Lower leg skin (tissue), 3 donors: ENCODE data around the gene PPFIA3.

ENCODE experiments used
- POLR2A ChIP-seq, 2 donors: fragments of 450-650 bp; IDR thresholded peaks; one replicate each; pipeline ENCODE4 v1.6.1; 2016 to 2017; ENCODE audit warnings: antibody characterized with exemption in 2 of 2, mild to moderate bottlenecking in 1 of 2, moderate library complexity in 1 of 2
- TF ChIP-seq, protein P1 (sequence below), 3 donors: fragments of 450-650 bp; IDR thresholded peaks; one replicate each; pipeline ENCODE4 v1.5.1; 2016; ENCODE audit warnings: antibody characterized with exemption in 3 of 3, mild to moderate bottlenecking in 3 of 3, moderate library complexity in 2 of 3

DNA sequence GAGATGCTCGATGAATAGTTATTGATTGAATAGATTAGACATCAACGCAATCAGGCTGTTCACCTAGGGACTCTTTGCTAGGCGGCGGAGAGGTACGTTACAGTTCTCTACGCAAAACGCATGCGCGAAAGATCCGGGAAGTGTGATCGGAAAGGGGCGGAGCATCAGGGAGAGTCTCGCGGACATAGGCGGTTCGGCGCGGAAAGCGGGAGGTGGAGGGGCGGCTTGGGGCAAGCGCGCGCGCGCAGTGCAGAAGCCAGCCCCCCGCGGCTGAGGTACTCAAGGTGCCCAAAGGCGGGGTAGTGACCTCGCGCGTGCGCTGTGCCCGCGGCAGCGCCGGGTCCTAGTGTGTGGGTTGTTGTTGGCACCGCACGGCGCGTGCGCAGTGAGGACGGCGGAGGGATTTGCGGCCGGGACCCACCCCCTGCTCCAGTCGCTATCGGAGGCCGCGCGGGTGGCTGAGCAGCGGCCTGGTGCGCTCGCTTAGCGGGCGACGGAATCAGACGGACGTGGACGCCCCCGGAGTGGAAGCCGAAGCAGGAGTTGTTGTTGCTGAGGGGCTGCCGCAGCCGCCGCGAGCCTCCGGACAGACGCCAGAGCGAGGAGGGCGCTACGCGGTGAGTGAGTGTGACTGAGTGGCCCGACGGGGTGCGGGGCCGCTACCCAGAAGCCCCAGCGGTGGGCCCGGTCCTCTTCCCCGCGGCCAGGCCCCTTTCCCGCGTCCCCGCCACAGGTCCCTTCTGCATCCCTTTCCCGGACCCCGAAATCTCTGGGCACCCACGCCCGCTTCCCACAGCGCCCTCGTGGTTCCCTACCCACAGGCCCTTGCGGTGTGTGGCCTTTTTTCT, 34.1 kb upstream of the PPFIA3 start, which contains the start of gene SNRNP70:
- TF ChIP-seq, protein P1, sequence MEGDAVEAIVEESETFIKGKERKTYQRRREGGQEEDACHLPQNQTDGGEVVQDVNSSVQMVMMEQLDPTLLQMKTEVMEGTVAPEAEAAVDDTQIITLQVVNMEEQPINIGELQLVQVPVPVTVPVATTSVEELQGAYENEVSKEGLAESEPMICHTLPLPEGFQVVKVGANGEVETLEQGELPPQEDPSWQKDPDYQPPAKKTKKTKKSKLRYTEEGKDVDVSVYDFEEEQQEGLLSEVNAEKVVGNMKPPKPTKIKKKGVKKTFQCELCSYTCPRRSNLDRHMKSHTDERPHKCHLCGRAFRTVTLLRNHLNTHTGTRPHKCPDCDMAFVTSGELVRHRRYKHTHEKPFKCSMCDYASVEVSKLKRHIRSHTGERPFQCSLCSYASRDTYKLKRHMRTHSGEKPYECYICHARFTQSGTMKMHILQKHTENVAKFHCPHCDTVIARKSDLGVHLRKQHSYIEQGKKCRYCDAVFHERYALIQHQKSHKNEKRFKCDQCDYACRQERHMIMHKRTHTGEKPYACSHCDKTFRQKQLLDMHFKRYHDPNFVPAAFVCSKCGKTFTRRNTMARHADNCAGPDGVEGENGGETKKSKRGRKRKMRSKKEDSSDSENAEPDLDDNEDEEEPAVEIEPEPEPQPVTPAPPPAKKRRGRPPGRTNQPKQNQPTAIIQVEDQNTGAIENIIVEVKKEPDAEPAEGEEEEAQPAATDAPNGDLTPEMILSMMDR (IDR thresholded peaks at IDR 0.05), result no peak
- TF ChIP-seq POLR2A (IDR thresholded peaks at IDR 0.05), result peak in 1 of 2 donors; percentile 79
